CD14-positive monocyte (primary cell): ENCODE results near the gene NDFIP2. TPM values are rescaled to one million over a fixed set of nuclear protein-coding genes. Genes with fewer than 3 reads are reported as not detected.

Source experiments
- DNase-seq, 3 donors: peaks; one replicate each; pipeline ENCODE4 v3.0.0-alpha.2; 2011 to 2022
- H2AFZ ChIP-seq: 2 replicates; pipeline ENCODE4 v1.6.0; 2012; ENCODE audit warnings: mild to moderate bottlenecking, low read depth, low read length, inconsistent platforms; ENCODE audit not compliant: insufficient read depth, poor library complexity, severe bottlenecking
- H3K27ac ChIP-seq, 2 donors: 1 replicate in 1 of 2; 2 replicates in 1 of 2; pipeline ENCODE4 v1.5.1; 2012 to 2013; ENCODE audit warnings: low read length in 2 of 2, control low read depth in 1 of 2, inconsistent platforms in 1 of 2, low read depth in 1 of 2, mild to moderate bottlenecking in 1 of 2
- H3K27me3 ChIP-seq, 2 donors: one replicate each; pipeline versions ENCODE4 v1.6.0 to v1.6.1; 2011 to 2013; ENCODE audit warnings: low read length in 2 of 2; ENCODE audit not compliant: control insufficient read depth in 2 of 2, insufficient read depth in 2 of 2
- H3K36me3 ChIP-seq, 2 donors: replicated peaks in 1 of 2; 1 replicate in 1 of 2; 2 replicates in 1 of 2; pipeline versions ENCODE4 v1.5.1 to v1.6.1; 2012 to 2013; ENCODE audit warnings: low read length in 2 of 2, control low read depth in 1 of 2, inconsistent platforms in 1 of 2, mild to moderate bottlenecking in 1 of 2; ENCODE audit not compliant: insufficient read depth in 2 of 2, control insufficient read depth in 1 of 2
- H3K4me1 ChIP-seq, 2 donors: 1 replicate in 1 of 2; 2 replicates in 1 of 2; pipeline versions ENCODE4 v1.5.1 to v1.6.1; 2012 to 2013; ENCODE audit warnings: low read length in 2 of 2, control low read depth in 1 of 2, inconsistent platforms in 1 of 2, mild to moderate bottlenecking in 1 of 2, moderate library complexity in 1 of 2; ENCODE audit not compliant: insufficient read depth in 2 of 2, control insufficient read depth in 1 of 2
- H3K4me2 ChIP-seq: replicated peaks from 2 replicates; pipeline ENCODE3; 2012; ENCODE audit warnings: low read length, moderate library complexity, mild to moderate bottlenecking; ENCODE audit not compliant: poor library complexity, severe bottlenecking; ENCODE audit errors: extremely low read depth
- H3K4me3 ChIP-seq, 3 experiments: fragments of 200-600 bp in 1 of 3; sonication (generic) in 1 of 3; replicated peaks in 1 of 3; 1 replicate in 2 of 3; 2 replicates in 1 of 3; pipeline ENCODE4 v1.5.1; 2011 to 2013; ENCODE audit warnings: low read length in 3 of 3, mild to moderate bottlenecking in 3 of 3, control low read depth in 2 of 3, low read depth in 2 of 3, inconsistent platforms in 1 of 3, moderate library complexity in 1 of 3
- H3K79me2 ChIP-seq: 2 replicates; pipeline ENCODE4 v1.6.0; 2012; ENCODE audit warnings: mild to moderate bottlenecking, control low read depth, inconsistent platforms, low read length, moderate library complexity; ENCODE audit not compliant: insufficient read depth
- H3K9ac ChIP-seq: 2 replicates; pipeline ENCODE4 v1.6.0; 2017; ENCODE audit warnings: low read length, mild to moderate bottlenecking; ENCODE audit not compliant: insufficient read depth, poor library complexity, severe bottlenecking
- H3K9me3 ChIP-seq, 2 donors: replicated peaks in 1 of 2; 1 replicate in 1 of 2; 2 replicates in 1 of 2; pipeline versions ENCODE4 v1.5.1 to v1.6.1; 2012 to 2013; ENCODE audit warnings: low read length in 2 of 2, control low read depth in 1 of 2; ENCODE audit not compliant: control insufficient read depth in 1 of 2, insufficient read depth in 1 of 2
- H4K20me1 ChIP-seq: 2 replicates; pipeline ENCODE4 v1.6.0; 2012; ENCODE audit warnings: mild to moderate bottlenecking, low read length, control low read depth, moderate library complexity; ENCODE audit not compliant: insufficient read depth
- H3K27ac Mint-ChIP-seq, 7 donors: one replicate each; pipeline ENCODE4 v1.8.0; 2020; ENCODE audit warnings: mild to moderate bottlenecking in 7 of 7, mixed read lengths in 7 of 7, moderate library complexity in 6 of 7, inconsistent platforms in 2 of 7
- H3K27me3 Mint-ChIP-seq, 3 donors: one replicate each; pipeline ENCODE4 v1.8.0; 2021 to 2022; ENCODE audit warnings: low read depth in 3 of 3, mild to moderate bottlenecking in 3 of 3, mixed read lengths in 3 of 3, moderate library complexity in 3 of 3, inconsistent platforms in 1 of 3
- H3K36me3 Mint-ChIP-seq, 2 donors: one replicate each; pipeline ENCODE4 v1.8.0; 2020; ENCODE audit warnings: mixed read lengths in 2 of 2, inconsistent platforms in 1 of 2, mild to moderate bottlenecking in 1 of 2
- H3K4me1 Mint-ChIP-seq: one replicate; pipeline ENCODE4 v1.8.0; 2020; ENCODE audit warnings: mild to moderate bottlenecking, mixed read lengths
- H3K4me3 Mint-ChIP-seq, 2 donors: one replicate each; pipeline ENCODE4 v1.8.0; 2020; ENCODE audit warnings: mild to moderate bottlenecking in 2 of 2, mixed read lengths in 2 of 2, moderate library complexity in 1 of 2
- H3K9me3 Mint-ChIP-seq, 7 donors: one replicate each; pipeline ENCODE4 v1.8.0; 2020 to 2022; ENCODE audit warnings: mixed read lengths in 7 of 7, mild to moderate bottlenecking in 6 of 7, moderate library complexity in 6 of 7, inconsistent platforms in 2 of 7
- WGBS: methylation state at CpG from one replicate; pipeline ENCODE4 v1.1.5; 2013; ENCODE audit warnings: missing lambda C conversion rate; ENCODE audit not compliant: insufficient coverage; 5-methylcytosine and 5-hydroxymethylcytosine counted together
- intact Hi-C, 2 donors: fragments of 100-400 bp; cut with micrococcal nuclease; formaldehyde crosslinking; loops; one replicate each; pipeline versions ENCODE4 v1.15.0 to v1.15.1; 2023
- polyA plus RNA-seq, 3 donors: library from polyadenylated mRNA; depleted of rRNA in 1 of 3; unstranded in 2 of 3; stranded (reverse) in 1 of 3; fragments of 300-500 nt in 2 of 3; fragments of >200 nt in 1 of 3; fragmentation: Illumina TruSeq in 2 of 3; gene quantifications; 1 replicate in 2 of 3; 2 replicates in 1 of 3; pipeline ENCODE4 v1.2.3, GENCODE V29; 2012 to 2021
- TF ChIP-seq, protein P1 (sequence below): fragments of 200-600 bp; IDR thresholded peaks from one replicate; pipeline ENCODE4 v1.8.0; 2022; ENCODE audit warnings: antibody characterized with exemption, mild to moderate bottlenecking

NDFIP2 gene
- polyA plus RNA-seq, 3 donors: not detected

DNA sequence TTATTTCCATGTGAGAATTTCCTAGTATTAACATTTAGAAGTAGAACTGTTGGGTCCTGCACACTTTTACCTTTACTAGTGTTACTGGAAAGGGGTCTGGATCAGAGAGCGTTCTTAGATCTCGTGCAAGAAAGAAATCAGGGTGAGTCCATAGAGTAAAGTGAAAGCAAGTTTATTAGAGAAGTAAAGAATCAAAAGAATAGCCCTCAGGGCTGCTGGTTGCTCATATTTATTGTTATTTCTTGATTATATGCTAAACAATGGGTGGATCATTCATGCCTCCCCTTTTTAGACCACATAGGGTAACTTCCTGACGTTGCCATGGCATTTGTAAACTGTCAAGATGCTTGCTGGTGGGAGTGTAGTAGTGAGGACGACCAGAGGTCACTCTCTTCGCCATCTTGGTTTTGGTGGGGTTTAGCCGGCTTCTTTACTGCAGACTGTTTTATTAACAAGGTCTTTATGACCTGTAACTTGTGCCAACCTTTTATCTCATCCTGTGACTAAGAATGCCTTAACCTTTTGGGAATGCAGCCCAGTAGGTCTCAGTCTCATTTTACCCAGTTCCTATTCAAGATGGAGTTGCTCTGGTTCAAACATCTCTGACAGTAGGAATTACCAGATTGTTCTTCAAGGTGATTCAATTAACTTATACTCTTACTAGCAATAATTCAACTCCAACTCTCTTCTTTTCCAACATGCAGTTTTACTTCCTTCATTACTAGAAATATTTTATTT, 27.4 kb downstream of the NDFIP2 start:
- Histone ChIP-seq H3K79me2 (no peaks in the 10 kb centered on the region), H3K9me3 (no peaks in the 10 kb centered on the region), H3K4me1 (no peaks in the 10 kb centered on the region), H3K9ac (no peak overlapping the region), H2AFZ (no peak overlapping the region), H3K4me2 (no peak overlapping the region), H3K27ac (no peak overlapping the region), H4K20me1 (no peaks in the 10 kb centered on the region), H3K27me3 (peaks cover 2 to 3% of the 10 kb centered on the region in 2 donors), H3K4me3 (no peak overlapping the region), H3K36me3 (no peaks in the 10 kb centered on the region)
- peaks cover 11% of the 10 kb centered on the region for H3K4me1 Mint-ChIP-seq
- TF ChIP-seq, protein P1, sequence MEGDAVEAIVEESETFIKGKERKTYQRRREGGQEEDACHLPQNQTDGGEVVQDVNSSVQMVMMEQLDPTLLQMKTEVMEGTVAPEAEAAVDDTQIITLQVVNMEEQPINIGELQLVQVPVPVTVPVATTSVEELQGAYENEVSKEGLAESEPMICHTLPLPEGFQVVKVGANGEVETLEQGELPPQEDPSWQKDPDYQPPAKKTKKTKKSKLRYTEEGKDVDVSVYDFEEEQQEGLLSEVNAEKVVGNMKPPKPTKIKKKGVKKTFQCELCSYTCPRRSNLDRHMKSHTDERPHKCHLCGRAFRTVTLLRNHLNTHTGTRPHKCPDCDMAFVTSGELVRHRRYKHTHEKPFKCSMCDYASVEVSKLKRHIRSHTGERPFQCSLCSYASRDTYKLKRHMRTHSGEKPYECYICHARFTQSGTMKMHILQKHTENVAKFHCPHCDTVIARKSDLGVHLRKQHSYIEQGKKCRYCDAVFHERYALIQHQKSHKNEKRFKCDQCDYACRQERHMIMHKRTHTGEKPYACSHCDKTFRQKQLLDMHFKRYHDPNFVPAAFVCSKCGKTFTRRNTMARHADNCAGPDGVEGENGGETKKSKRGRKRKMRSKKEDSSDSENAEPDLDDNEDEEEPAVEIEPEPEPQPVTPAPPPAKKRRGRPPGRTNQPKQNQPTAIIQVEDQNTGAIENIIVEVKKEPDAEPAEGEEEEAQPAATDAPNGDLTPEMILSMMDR: no peak
- WGBS: no CpG with 5 or more reads among the region's 6 CpGs
- peaks cover 0 to 2% (median 0%) of the 10 kb centered on the region in 7 donors for H3K9me3 Mint-ChIP-seq
- no peaks in the 10 kb centered on the region for H3K36me3 Mint-ChIP-seq
- no peak overlapping the region for H3K4me3 Mint-ChIP-seq
- peaks cover 2 to 7% (median 3%) of the 10 kb centered on the region in 3 donors for H3K27me3 Mint-ChIP-seq
- intact Hi-C loops: no loop called here
- no peak overlapping the region for H3K27ac Mint-ChIP-seq
- DNase-seq: no peak

DNA sequence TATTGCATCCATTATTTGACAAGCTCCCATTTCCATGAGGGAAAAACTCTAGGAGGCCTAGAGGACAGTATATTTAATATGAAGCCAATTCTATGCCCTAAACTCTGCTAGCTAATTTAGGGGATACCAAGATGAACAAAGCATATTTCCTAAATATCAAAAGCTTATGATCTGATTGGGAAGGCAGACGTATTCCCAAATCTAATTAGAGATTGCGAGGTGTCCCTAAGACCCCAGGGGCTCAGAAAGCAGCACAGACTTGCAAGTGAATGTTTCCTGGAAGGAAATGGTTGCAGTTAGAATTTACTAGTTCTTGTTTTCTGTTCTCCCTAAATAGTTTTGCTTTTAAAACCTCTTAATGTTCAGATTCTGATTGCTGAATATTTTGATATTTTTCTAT, 30.7 kb downstream of the NDFIP2 start:
- H3K9me3 ChIP-seq: no peaks in the 10 kb centered on the region
- no peak for DNase-seq
- Mint-ChIP-seq H3K9me3 (peaks cover 0 to 3% (median 0%) of the 10 kb centered on the region in 7 donors), H3K4me3 (no peak overlapping the region), H3K36me3 (no peaks in the 10 kb centered on the region), H3K27me3 (peaks cover 2 to 8% (median 4%) of the 10 kb centered on the region in 3 donors), H3K4me1 (peaks cover 11% of the 10 kb centered on the region), H3K27ac (no peak overlapping the region)
- H3K4me2 ChIP-seq: no peak overlapping the region
- H3K36me3 ChIP-seq: no peaks in the 10 kb centered on the region
- H3K27me3 ChIP-seq: no peaks in the 10 kb centered on the region
- no peak overlapping the region for H3K4me3 ChIP-seq
- intact Hi-C loops: no loop called here
- H3K4me1 ChIP-seq: no peaks in the 10 kb centered on the region
- no peak overlapping the region for H3K27ac ChIP-seq
- H2AFZ ChIP-seq: no peak overlapping the region
- no peak overlapping the region for H3K9ac ChIP-seq
- WGBS: no CpG with 5 or more reads among the region's 2 CpGs
- no peaks in the 10 kb centered on the region for H4K20me1 ChIP-seq
- no peaks in the 10 kb centered on the region for H3K79me2 ChIP-seq
- TF ChIP-seq, protein P1: no peak
